Medulla oblongata (tissue), 1 donor: ENCODE measurements around the gene RPL18.
A peak's percentile ranks its signal among the peaks of the same experiment; 100 is the strongest.

Source experiments
- DNase-seq: peaks from one replicate; pipeline ENCODE4 v3.0.0-alpha.2; 2015; ENCODE audit errors: extremely low spot score

The RPL18 gene

GRCh38 chr19:48630296-48631063, 11.5 kb upstream of the RPL18 start:
- no peak for DNase-seq

GRCh38 chr19:48629599-48630295, 10.8 kb upstream of the RPL18 start:
- no peak for DNase-seq

GRCh38 chr19:48629297-48629598, 10.3 kb upstream of the RPL18 start:
- DNase-seq: no peak

GRCh38 chr19:48628486-48629296, 9.7 kb upstream of the RPL18 start:
- DNase-seq: no peak

GRCh38 chr19:48627865-48628314, 8.9 kb upstream of the RPL18 start:
- no peak for DNase-seq

GRCh38 chr19:48627201-48627864, 8.4 kb upstream of the RPL18 start:
- no peak for DNase-seq

GRCh38 chr19:48625891-48626327, 6.9 kb upstream of the RPL18 start:
- no peak for DNase-seq

GRCh38 chr19:48624791-48625723, 6.1 kb upstream of the RPL18 start:
- DNase-seq: no peak

GRCh38 chr19:48624067-48624594, 5.2 kb upstream of the RPL18 start:
- DNase-seq: peak; percentile 98

- peak; percentile 73 for DNase-seq
Observed at GRCh38 chr19:48623556-48624066, 4.6 kb upstream of the RPL18 start.

GRCh38 chr19:48619692-48620585, 961 bp upstream of the RPL18 start:
- no peak for DNase-seq

GRCh38 chr19:48618278-48618915, 581 bp downstream of the RPL18 start:
- no peak for DNase-seq

- peak; percentile 43 for DNase-seq
Observed at GRCh38 chr19:48617146-48617937, 1.6 kb downstream of the RPL18 start.

- no peak for DNase-seq
Observed at GRCh38 chr19:48616491-48617056, 2.4 kb downstream of the RPL18 start.

GRCh38 chr19:48616041-48616436, 2.9 kb downstream of the RPL18 start:
- no peak for DNase-seq

- no peak for DNase-seq
Observed at GRCh38 chr19:48615231-48616040, 3.5 kb downstream of the RPL18 start.
